ENCODE data around the gene TRAPPC14.

TRAPPC14 gene

GRCh38 chr7:100126931-100127865 is 31.3 kb downstream of the TRAPPC14 start, which contains the start of gene MBLAC1:
TSS of gene MBLAC1 (plus strand) at chr7:100126967. CDS start at chr7:100127396, 429 bp downstream.
- in situ Hi-C loops (cut with HindIII; ENCODE audit: low sequenced_read_pairs) = no loop called here

- in situ Hi-C loops (cut with HindIII; ENCODE audit: low sequenced_read_pairs) = no loop called here
Observed at GRCh38 chr7:100126239-100126930, 32.1 kb downstream of the TRAPPC14 start.

GRCh38 chr7:100124301-100125230 is 34.0 kb downstream of the TRAPPC14 start:
- in situ Hi-C loops (cut with HindIII; ENCODE audit: low sequenced_read_pairs) = no loop called here

GRCh38 chr7:100122568-100122967 is 36.0 kb downstream of the TRAPPC14 start:
- in situ Hi-C loops (cut with HindIII; ENCODE audit: low sequenced_read_pairs) = no loop called here

- in situ Hi-C loops (cut with HindIII; ENCODE audit: low sequenced_read_pairs) = no loop called here
Observed at GRCh38 chr7:100122067-100122466, 36.5 kb downstream of the TRAPPC14 start.

- in situ Hi-C loops (cut with HindIII; ENCODE audit: low sequenced_read_pairs) = no loop called here
Observed at GRCh38 chr7:100120733-100121036, 37.8 kb downstream of the TRAPPC14 start.

- in situ Hi-C loops (cut with HindIII; ENCODE audit: low sequenced_read_pairs) = no loop called here
Observed at GRCh38 chr7:100119970-100120732, 38.4 kb downstream of the TRAPPC14 start.

GRCh38 chr7:100119072-100119969 is 39.2 kb downstream of the TRAPPC14 start, which contains the start of the genes CNPY4 and TAF6:
TSS of gene CNPY4 (plus strand) at chr7:100119634. CDS start at chr7:100119745, 111 bp downstream.
TSS of gene TAF6 (minus strand) at chr7:100119358. CDS start at chr7:100114209, 5,149 bp downstream.
- in situ Hi-C loops (cut with HindIII; ENCODE audit: low sequenced_read_pairs) = no loop called here

- in situ Hi-C loops (cut with HindIII; ENCODE audit: low sequenced_read_pairs) = no loop called here
Observed at GRCh38 chr7:100118388-100119071, 40.0 kb downstream of the TRAPPC14 start.

GRCh38 chr7:100115026-100115425 is 43.5 kb downstream of the TRAPPC14 start:
- in situ Hi-C loops (cut with HindIII; ENCODE audit: low sequenced_read_pairs) = no loop called here

- in situ Hi-C loops (cut with HindIII; ENCODE audit: low sequenced_read_pairs) = no loop called here
Observed at GRCh38 chr7:100111914-100112313, 46.6 kb downstream of the TRAPPC14 start.

GRCh38 chr7:100111156-100111555 is 47.4 kb downstream of the TRAPPC14 start:
- in situ Hi-C loops (cut with HindIII; ENCODE audit: low sequenced_read_pairs) = no loop called here

- in situ Hi-C loops (cut with HindIII; ENCODE audit: low sequenced_read_pairs) = no loop called here
Observed at GRCh38 chr7:100109521-100110163, 48.9 kb downstream of the TRAPPC14 start.

- in situ Hi-C loops (cut with HindIII; ENCODE audit: low sequenced_read_pairs) = no loop called here
Observed at GRCh38 chr7:100107890-100108289, 50.6 kb downstream of the TRAPPC14 start.

GRCh38 chr7:100107125-100107737 is 51.3 kb downstream of the TRAPPC14 start:
- in situ Hi-C loops (cut with HindIII; ENCODE audit: low sequenced_read_pairs) = no loop called here

GRCh38 chr7:100106633-100107032 is 51.9 kb downstream of the TRAPPC14 start:
- in situ Hi-C loops (cut with HindIII; ENCODE audit: low sequenced_read_pairs) = no loop called here

GRCh38 chr7:100105534-100105933 is 53.0 kb downstream of the TRAPPC14 start:
- in situ Hi-C loops (cut with HindIII; ENCODE audit: low sequenced_read_pairs) = no loop called here

All from DLD1 (cell line).